Upper lobe of left lung (tissue), 6 donors: ENCODE results near the gene RCCD1. TPM values are rescaled to one million over a fixed set of nuclear protein-coding genes. Genes with fewer than 3 reads are reported as not detected.
A peak's percentile ranks its signal among the peaks of the same experiment; 100 is the strongest.

ENCODE experiments used
- ATAC-seq, 2 donors: fragments of 200-7000 bp; cut with Tn5 transposase; one replicate each; pipeline ENCODE4 v1.9.1; 2022; ENCODE audit warnings: mild to moderate bottlenecking in 2 of 2, moderate library complexity in 2 of 2; ENCODE audit not compliant: low FRiP score in 2 of 2
- DNase-seq, 2 donors: peaks; one replicate each; pipeline ENCODE4 v3.0.0-alpha.2; 2019 to 2020
- H3K27ac ChIP-seq, 4 donors: fragments of 200-600 bp; sonication (generic); one replicate each; pipeline ENCODE4 v1.5.1; 2016 to 2019
- H3K27me3 ChIP-seq, 4 donors: fragments of 200-600 bp; sonication (generic); one replicate each; pipeline ENCODE4 v1.5.1; 2017 to 2019
- H3K36me3 ChIP-seq, 4 donors: fragments of 200-600 bp; sonication (generic); one replicate each; pipeline ENCODE4 v1.5.1; 2016 to 2019
- H3K4me1 ChIP-seq, 4 donors: fragments of 200-600 bp; sonication (generic); one replicate each; pipeline ENCODE4 v1.5.1; 2018 to 2019
- H3K4me3 ChIP-seq, 4 donors: fragments of 200-600 bp; sonication (generic); one replicate each; pipeline ENCODE4 v1.5.1; 2017 to 2019; ENCODE audit warnings: mild to moderate bottlenecking in 2 of 4, moderate library complexity in 1 of 4
- H3K9me3 ChIP-seq, 4 donors: fragments of 200-600 bp; sonication (generic); one replicate each; pipeline ENCODE4 v1.5.1; 2018 to 2019
- CTCF ChIP-seq, 6 experiments: fragments of 450-650 bp in 4 of 6; fragments of 200-600 bp in 2 of 6; sonication (generic) in 2 of 6; IDR thresholded peaks; one replicate each; pipeline ENCODE4 v1.5.1; 2016 to 2019; ENCODE audit warnings: antibody characterized with exemption in 6 of 6
- EP300 ChIP-seq, 4 donors: sonication (generic); formaldehyde crosslinking; IDR thresholded peaks; one replicate each; pipeline ENCODE4 v1.5.1; 2017; ENCODE audit warnings: antibody characterized with exemption in 4 of 4, control low read depth in 2 of 4
- POLR2A ChIP-seq, 4 donors: fragments of 450-650 bp; IDR thresholded peaks; one replicate each; pipeline ENCODE4 v1.5.1; 2016 to 2017; ENCODE audit warnings: antibody characterized with exemption in 4 of 4, mild to moderate bottlenecking in 2 of 4
- POLR2AphosphoS5 ChIP-seq, 2 donors: sonication (generic); formaldehyde crosslinking; IDR thresholded peaks; one replicate each; pipeline ENCODE4 v1.5.1; 2017; ENCODE audit warnings: antibody characterized with exemption in 2 of 2
- WGBS, 2 donors: methylation state at CpG; one replicate each; pipeline ENCODE4 v1.1.5; 2017 to 2018; 5-methylcytosine and 5-hydroxymethylcytosine counted together
- total RNA-seq, 6 donors: library from RNA; depleted of rRNA in 4 of 6; stranded (reverse); fragments of >200 nt in 4 of 6; gene quantifications; one replicate each; pipeline versions ENCODE4 v1.1.0 to v1.2.1, GENCODE V29; 2016 to 2021
- donor health status: DM: no; HTN: no; CAD: no; lungs with moderate emphysema.
- donor health status: DM: no; HTN: yes; CAD: no; lungs with severe emphysema.

Gene RCCD1
- total RNA-seq, 6 donors from 2014 or later, result 3.8 to 21.0 (median 9.4) TPM

- WGBS, 2 donors, result 74 to 89% methylated on average over 6 of the region's 6 CpGs
- Histone ChIP-seq H3K36me3 (no peaks in the 10 kb centered on the region), H3K27me3 (no peaks in the 10 kb centered on the region), H3K27ac (no peak overlapping the region), H3K4me3 (no peak overlapping the region), H3K4me1 (peaks cover 0 to 17% (median 7%) of the 10 kb centered on the region in 4 donors), H3K9me3 (no peaks in the 10 kb centered on the region)
- TF ChIP-seq EP300 (IDR thresholded peaks at IDR 0.05), result no peak
- no peak for TF ChIP-seq POLR2A (IDR thresholded peaks at IDR 0.05)
- no peak for TF ChIP-seq POLR2AphosphoS5 (IDR thresholded peaks at IDR 0.05)
- no peak for TF ChIP-seq CTCF (IDR thresholded peaks at IDR 0.05)
- no peak for ATAC-seq
- DNase-seq, result no peak
Measured at GRCh38 chr15:90991587-90992285, 37.1 kb downstream of the RCCD1 start.

GRCh38 chr15:90994059-90994416 lies 39.4 kb downstream of the RCCD1 start:
- DNase-seq (peak; percentile 22 to 88), ATAC-seq (peak; percentile 35 to 48)
- no peaks in the 10 kb centered on the region for H3K9me3 ChIP-seq
- H3K36me3 ChIP-seq, result peaks cover 5 to 13% (median 10%) of the 10 kb centered on the region in 4 donors
- H3K27me3 ChIP-seq, result no peaks in the 10 kb centered on the region
- TF ChIP-seq POLR2A (IDR thresholded peaks at IDR 0.05) (no peak), EP300 (IDR thresholded peaks at IDR 0.05) (no peak), CTCF (IDR thresholded peaks at IDR 0.05) (no peak)
- H3K27ac ChIP-seq, result peak overlapping the region; percentile 83 to 92 (median 86)
- WGBS, 2 donors, result 0 to 1% methylated on average over 12 to 42 of the region's 50 CpGs
- H3K4me3 ChIP-seq, result peak overlapping the region; percentile 75 to 93 (median 91)
- H3K4me1 ChIP-seq, result peaks cover 0 to 17% (median 7%) of the 10 kb centered on the region in 4 donors

GRCh38 chr15:90994417-90995311 lies 40.0 kb downstream of the RCCD1 start, which contains the start of gene PRC1:
Gene PRC1 (minus strand): TSS chr15:90994535. CDS start chr15:90994417, 118 bp downstream.
- Histone ChIP-seq H3K4me3 (peak within 1 kb of the TSS; percentile 75 to 93 (median 91)), H3K4me1 (peaks cover 0 to 17% (median 7%) of the 10 kb centered on the region in 4 donors), H3K27me3 (no peaks in the 10 kb centered on the region), H3K27ac (peak within 1 kb of the TSS; percentile 83 to 92 (median 86)), H3K36me3 (peaks cover 9 to 19% (median 16%) of the 10 kb centered on the region in 4 donors), H3K9me3 (no peaks in the 10 kb centered on the region)
- peak; percentile 99 for DNase-seq
- TF ChIP-seq EP300 (IDR thresholded peaks at IDR 0.05) (no peak), POLR2A (IDR thresholded peaks at IDR 0.05) (peak in 3 of 4 donors; percentile 55 to 78 (median 73)), POLR2AphosphoS5 (IDR thresholded peaks at IDR 0.05) (peak; percentile 63 to 88), CTCF (IDR thresholded peaks at IDR 0.05) (peak in 1 of 6 experiments; percentile 20)
- WGBS, 2 donors, result 1% methylated on average over 16 to 34 of the region's 75 CpGs
- peak; percentile 99 to 100 for ATAC-seq

- Histone ChIP-seq H3K4me3 (no peak overlapping the region), H3K27me3 (no peaks in the 10 kb centered on the region), H3K27ac (no peak overlapping the region), H3K9me3 (no peaks in the 10 kb centered on the region), H3K36me3 (peaks cover 26 to 60% (median 48%) of the 10 kb centered on the region in 4 donors), H3K4me1 (peaks cover 0 to 10% (median 4%) of the 10 kb centered on the region in 4 donors)
- no peak for TF ChIP-seq POLR2A (IDR thresholded peaks at IDR 0.05)
- no peak for TF ChIP-seq POLR2AphosphoS5 (IDR thresholded peaks at IDR 0.05)
- TF ChIP-seq CTCF (IDR thresholded peaks at IDR 0.05), result no peak
- TF ChIP-seq EP300 (IDR thresholded peaks at IDR 0.05), result no peak
- WGBS, 2 donors, result 88 to 89% methylated on average over 8 of the region's 8 CpGs
- ATAC-seq (no peak), DNase-seq (no peak)
Measured at GRCh38 chr15:90998737-90999136, 44.1 kb downstream of the RCCD1 start.
